HUES64 (cell line): Measurements from ENCODE around the gene ZDHHC7.

Source experiments
- H3K27ac ChIP-seq: 2 replicates; pipeline ENCODE4 v1.7.0; 2013; ENCODE audit warnings: low read depth, low read length, inconsistent platforms
- H3K27me3 ChIP-seq: 2 replicates; pipeline ENCODE4 v1.6.1; 2013; ENCODE audit warnings: mild to moderate bottlenecking, low read length; ENCODE audit not compliant: insufficient read depth
- H3K36me3 ChIP-seq: 2 replicates; pipeline ENCODE4 v1.6.1; 2013; ENCODE audit warnings: mild to moderate bottlenecking, low read length; ENCODE audit not compliant: insufficient read depth
- H3K4me1 ChIP-seq: 2 replicates; pipeline ENCODE4 v1.6.1; 2013; ENCODE audit warnings: mild to moderate bottlenecking, low read length, moderate library complexity; ENCODE audit not compliant: insufficient read depth
- H3K4me3 ChIP-seq: 2 replicates; pipeline ENCODE4 v1.5.1; 2013; ENCODE audit warnings: mild to moderate bottlenecking, low read length, moderate library complexity
- H3K9ac ChIP-seq: 2 replicates; pipeline ENCODE4 v1.6.1; 2013; ENCODE audit warnings: mild to moderate bottlenecking, low read depth, low read length
- H3K9me3 ChIP-seq: 2 replicates; pipeline ENCODE4 v1.6.1; 2013; ENCODE audit warnings: low read depth, low read length; ENCODE audit not compliant: insufficient read depth
- WGBS: fragments of 150-250, 120-280 bp; methylation state at CpG from one replicate; pipeline ENCODE4 v1.1.7; 2013; ENCODE audit warnings: missing lambda C conversion rate; 5-methylcytosine and 5-hydroxymethylcytosine counted together

The ZDHHC7 gene

GRCh38 chr16:85015481-85016187 lies 4.3 kb upstream of the ZDHHC7 start:
- no peak overlapping the region for H3K27ac ChIP-seq
- WGBS, result 86% methylated on average over 4 of the region's 5 CpGs

GRCh38 chr16:85014311-85014710 lies 3.0 kb upstream of the ZDHHC7 start:
- H3K9me3 ChIP-seq, result no peaks in the 10 kb centered on the region
- 0 out of 2 replicates have a peak, but pooled peaks cover 5% of the 10 kb centered on the region for H3K4me1 ChIP-seq
- no peaks in the 10 kb centered on the region for H3K27me3 ChIP-seq
- H3K27ac ChIP-seq, result no peak overlapping the region
- H3K9ac ChIP-seq, result no peak overlapping the region
- 80% methylated on average over 2 of the region's 2 CpGs for WGBS
- no peak overlapping the region for H3K4me3 ChIP-seq
- peaks cover 2% of the 10 kb centered on the region; the same call in 1 of the 2 replicates for H3K36me3 ChIP-seq

More at GRCh38 chr16:85015481-85016187, 4.3 kb upstream of the ZDHHC7 start:
- H3K36me3 ChIP-seq, result no peaks in the 10 kb centered on the region
- H3K27me3 ChIP-seq, result no peaks in the 10 kb centered on the region
- no peak overlapping the region for H3K9ac ChIP-seq
- H3K9me3 ChIP-seq, result no peaks in the 10 kb centered on the region
- no peak overlapping the region for H3K4me3 ChIP-seq
- H3K4me1 ChIP-seq, result no peaks in the 10 kb centered on the region

DNA sequence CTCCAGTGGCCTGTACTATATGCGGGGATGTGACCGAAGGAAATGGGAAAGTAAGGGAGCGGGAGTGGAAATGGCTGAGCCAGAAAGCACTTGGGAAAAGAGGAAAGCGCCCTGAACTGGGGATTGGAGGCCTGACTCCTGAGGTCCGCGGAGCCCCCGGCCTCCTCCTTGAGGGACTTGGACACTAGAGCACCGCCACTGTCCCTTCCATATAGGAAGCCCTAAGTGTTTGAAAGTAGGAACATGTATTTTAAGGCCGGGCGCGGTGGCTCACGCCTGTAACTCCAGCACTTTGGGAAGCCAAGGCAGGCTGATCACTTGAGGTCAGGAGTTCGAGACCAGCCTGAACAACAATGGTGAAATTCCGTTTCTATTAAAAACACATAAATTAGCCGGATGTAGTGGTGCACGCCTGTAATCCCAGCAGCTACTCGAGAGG lies 530 bp upstream of the ZDHHC7 start:
- H3K36me3 ChIP-seq, result peaks cover 9% of the 10 kb centered on the region; the same call in 1 of the 2 replicates
- H3K9me3 ChIP-seq, result no peaks in the 10 kb centered on the region
- no peaks in the 10 kb centered on the region for H3K27me3 ChIP-seq
- WGBS, result 33% methylated on average over 17 of the region's 17 CpGs
- H3K4me1 ChIP-seq, result 0 out of 2 replicates have a peak, but pooled peaks cover 5% of the 10 kb centered on the region
- H3K4me3 ChIP-seq, result peak overlapping the region; percentile 97
- peak overlapping the region; percentile 94 for H3K9ac ChIP-seq
- H3K27ac ChIP-seq, result peak overlapping the region; percentile 91

GRCh38 chr16:85010446-85010930 lies 847 bp downstream of the ZDHHC7 start:
- Histone ChIP-seq H3K36me3 (peaks cover 9% of the 10 kb centered on the region; the same call in 1 of the 2 replicates), H3K27ac (peak overlapping the region; percentile 91; the same call in 1 of the 2 replicates), H3K27me3 (no peaks in the 10 kb centered on the region), H3K9me3 (no peaks in the 10 kb centered on the region), H3K4me1 (0 out of 2 replicates have a peak, but pooled peaks cover 5% of the 10 kb centered on the region), H3K9ac (peak overlapping the region; percentile 94), H3K4me3 (peak overlapping the region; percentile 97)
- 48% methylated on average over 8 of the region's 9 CpGs for WGBS

DNA sequence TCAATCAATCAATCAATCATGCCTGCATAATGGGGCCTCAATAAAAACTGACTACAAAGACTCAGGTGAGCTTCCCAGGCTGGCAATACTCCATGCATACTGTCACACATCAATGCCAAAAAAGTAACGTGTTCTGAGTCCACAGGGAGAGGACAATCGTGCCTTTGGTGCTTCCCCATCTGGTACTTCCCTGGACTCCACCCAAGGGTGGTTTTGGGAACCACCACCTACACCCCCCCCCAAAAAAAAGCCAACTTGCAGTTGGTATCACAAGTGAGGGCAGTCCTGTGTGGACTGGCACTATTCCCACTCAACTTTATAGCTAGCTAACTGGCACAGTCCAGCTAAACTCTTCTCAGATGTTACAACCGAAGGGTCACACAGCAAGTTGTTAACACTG lies 3.1 kb downstream of the ZDHHC7 start:
- H3K4me3 ChIP-seq, result no peak overlapping the region
- peaks cover 26% of the 10 kb centered on the region for H3K4me1 ChIP-seq
- 97% methylated on average over 3 of the region's 3 CpGs for WGBS
- H3K9ac ChIP-seq, result no peak overlapping the region
- no peaks in the 10 kb centered on the region for H3K9me3 ChIP-seq
- peaks cover 9% of the 10 kb centered on the region; the same call in 1 of the 2 replicates for H3K36me3 ChIP-seq
- no peaks in the 10 kb centered on the region for H3K27me3 ChIP-seq
- H3K27ac ChIP-seq, result no peak overlapping the region

- no peaks in the 10 kb centered on the region for H3K27me3 ChIP-seq
- H3K4me3 ChIP-seq, result no peak overlapping the region
- no peak overlapping the region for H3K9ac ChIP-seq
- peaks cover 31% of the 10 kb centered on the region for H3K4me1 ChIP-seq
- H3K36me3 ChIP-seq, result peaks cover 9% of the 10 kb centered on the region; the same call in 1 of the 2 replicates
- 97% methylated on average over 7 of the region's 7 CpGs for WGBS
- H3K27ac ChIP-seq, result no peak overlapping the region
- H3K9me3 ChIP-seq, result no peaks in the 10 kb centered on the region
These were observed 3.7 kb downstream of the ZDHHC7 start for GRCh38 chr16:85007496-85008214.

GRCh38 chr16:85006639-85007038 lies 4.7 kb downstream of the ZDHHC7 start:
- WGBS, result 98% methylated on average over 6 of the region's 7 CpGs
- Histone ChIP-seq H3K9ac (no peak overlapping the region), H3K4me1 (peaks cover 35% of the 10 kb centered on the region), H3K27me3 (no peaks in the 10 kb centered on the region), H3K4me3 (no peak overlapping the region), H3K36me3 (peaks cover 9% of the 10 kb centered on the region; the same call in 1 of the 2 replicates), H3K27ac (no peak overlapping the region), H3K9me3 (no peaks in the 10 kb centered on the region)

DNA sequence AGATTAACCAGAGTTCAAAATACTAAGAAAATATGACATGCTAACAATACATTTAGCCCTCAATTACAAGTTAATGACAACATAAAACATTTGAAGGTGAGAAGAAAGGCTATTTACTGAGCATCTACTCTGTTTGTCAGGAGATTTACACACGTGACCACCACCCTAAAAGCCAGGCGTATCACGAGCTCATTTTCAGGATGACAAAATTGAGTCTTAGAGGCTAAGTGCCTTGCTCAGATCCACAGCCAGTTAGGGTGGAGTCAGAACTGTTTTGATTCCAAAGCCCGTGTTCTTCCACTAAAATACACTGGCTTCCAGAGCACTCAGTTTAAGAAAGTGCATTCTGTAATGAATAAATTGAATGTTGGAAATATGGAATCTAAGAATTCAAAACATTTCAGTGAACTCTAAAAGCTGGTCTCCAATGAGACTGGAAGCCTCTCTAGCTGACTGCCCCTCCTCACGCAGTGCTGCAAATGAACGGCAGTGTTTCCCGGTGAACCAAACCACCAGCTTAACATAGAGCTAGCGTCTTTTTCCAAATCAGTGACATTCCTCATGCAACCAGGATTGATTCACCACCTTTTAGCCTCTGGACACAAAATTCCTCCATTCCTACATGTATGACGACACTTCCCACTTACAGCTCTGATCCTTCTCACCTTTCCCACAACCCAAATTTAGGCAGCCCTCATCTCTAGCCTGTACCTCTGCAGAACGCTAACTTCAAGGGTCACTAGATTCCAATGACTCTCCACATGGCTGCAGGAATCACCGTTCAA lies 5.9 kb downstream of the ZDHHC7 start:
- H3K27me3 ChIP-seq, result no peaks in the 10 kb centered on the region
- no peak overlapping the region; the same call in 1 of the 2 replicates for H3K27ac ChIP-seq
- H3K9me3 ChIP-seq, result no peaks in the 10 kb centered on the region
- WGBS, result 88% methylated on average over 11 of the region's 11 CpGs
- H3K4me1 ChIP-seq, result peaks cover 34% of the 10 kb centered on the region
- H3K36me3 ChIP-seq, result peaks cover 9% of the 10 kb centered on the region; the same call in 1 of the 2 replicates
- H3K9ac ChIP-seq, result no peak overlapping the region
- H3K4me3 ChIP-seq, result no peak overlapping the region

GRCh38 chr16:85004587-85005205 lies 6.6 kb downstream of the ZDHHC7 start:
- H3K9me3 ChIP-seq, result no peaks in the 10 kb centered on the region
- peaks cover 30% of the 10 kb centered on the region for H3K4me1 ChIP-seq
- WGBS, result 87% methylated on average over 10 of the region's 10 CpGs
- no peak overlapping the region; the same call in 1 of the 2 replicates for H3K27ac ChIP-seq
- peaks cover 13% of the 10 kb centered on the region for H3K36me3 ChIP-seq
- H3K27me3 ChIP-seq, result no peaks in the 10 kb centered on the region
- no peak overlapping the region for H3K9ac ChIP-seq
- no peak overlapping the region for H3K4me3 ChIP-seq
